DMS153 treated with DMSO at 0.1 percent for 48 hours (cell line): ENCODE results near the gene IL1A.

ENCODE experiments used
- DNase-seq: peaks from one replicate; lab custom pipeline; 2025; ENCODE audit not compliant: unreplicated experiment; lab: John Stamatoyannopoulos, UW

The IL1A gene

DNA sequence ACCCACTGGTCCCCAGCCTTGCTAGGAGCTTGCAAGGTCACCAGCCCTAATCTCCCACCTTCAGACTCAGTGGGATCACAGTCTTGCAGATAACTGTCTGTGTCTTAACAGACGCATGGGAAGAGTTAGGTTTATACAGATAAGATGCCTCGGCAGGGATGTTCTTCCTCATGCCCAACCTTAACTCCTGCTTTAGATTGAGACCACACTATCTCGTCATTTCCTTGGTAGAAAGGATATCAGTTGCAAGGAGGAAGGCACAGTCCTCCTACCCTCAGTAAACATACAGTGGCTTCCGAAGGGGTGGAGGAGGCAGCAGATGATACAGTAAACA is 56.3 kb downstream of the IL1A start:
- DNase-seq, result no peak

DNA sequence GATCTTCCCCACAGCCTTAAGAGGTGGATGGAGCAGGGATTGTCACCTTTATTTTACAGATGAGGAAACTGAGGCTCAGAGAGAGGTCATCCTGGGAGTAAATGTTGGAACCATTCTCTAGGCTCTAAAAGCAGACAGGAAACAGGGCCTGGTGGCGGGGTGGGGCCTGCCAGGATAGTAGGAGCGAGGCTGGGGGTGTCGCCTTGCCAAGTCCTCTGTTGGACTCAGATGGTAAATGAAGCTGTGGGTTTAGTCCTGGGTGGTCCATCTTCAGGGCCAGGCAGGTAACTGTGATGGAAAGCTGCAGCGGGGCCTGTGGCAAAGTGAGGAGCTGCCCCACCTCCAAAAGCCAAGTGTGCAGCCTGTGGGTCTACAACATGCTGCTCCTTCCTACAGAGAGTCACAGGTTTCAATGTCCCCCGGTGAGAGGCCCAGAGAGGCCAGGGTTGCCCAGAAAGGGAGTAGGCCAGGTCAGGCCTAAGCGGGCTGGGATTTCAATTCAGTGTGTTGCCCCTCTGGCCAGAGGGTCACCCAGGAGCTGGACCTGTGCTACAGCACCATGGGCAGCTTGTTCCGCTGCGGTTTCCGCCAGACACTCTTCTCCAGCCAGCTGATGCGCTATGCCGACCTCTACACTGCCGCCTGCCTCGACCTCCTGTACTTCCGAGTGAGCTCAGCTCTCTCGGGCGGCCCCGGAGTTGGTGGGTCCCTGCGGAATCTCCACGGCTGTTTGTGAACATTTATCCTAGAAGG is 56.8 kb downstream of the IL1A start:
- no peak for DNase-seq

DNA sequence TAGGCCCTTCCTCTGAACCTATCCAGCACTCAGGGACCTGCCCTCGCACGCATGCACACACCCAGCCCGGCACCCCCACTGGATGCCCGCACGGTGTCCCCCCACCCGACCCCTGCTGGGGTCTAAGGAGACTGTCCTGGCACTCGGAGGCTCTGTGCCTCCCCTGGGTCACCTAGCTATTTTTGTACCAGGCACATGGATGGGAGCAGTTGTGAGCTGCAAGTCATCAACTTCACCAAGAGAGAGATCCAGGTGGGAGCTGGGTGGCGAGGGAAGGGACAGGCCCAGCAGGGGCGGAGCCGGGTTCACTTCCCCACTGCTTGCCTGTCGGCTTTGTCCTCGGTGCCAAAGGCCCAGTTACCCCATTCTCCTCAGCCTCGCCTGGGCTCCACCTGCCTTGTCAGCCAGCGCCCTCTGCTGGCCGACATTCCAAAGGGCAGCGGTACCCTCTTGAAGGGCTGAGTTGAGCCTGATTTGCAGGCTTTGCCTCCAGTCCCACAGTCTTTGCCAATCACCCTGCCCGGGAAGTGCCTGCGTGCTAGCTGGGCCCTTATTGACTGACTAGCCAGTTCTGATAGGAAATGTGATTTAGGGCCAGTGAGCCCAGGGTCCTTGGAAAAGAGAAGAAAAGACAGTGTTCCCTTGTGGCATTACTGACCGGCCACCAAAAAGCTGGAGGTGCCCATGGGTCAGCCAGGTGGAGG is 57.7 kb downstream of the IL1A start:
- DNase-seq, result peak; percentile 87

DNA sequence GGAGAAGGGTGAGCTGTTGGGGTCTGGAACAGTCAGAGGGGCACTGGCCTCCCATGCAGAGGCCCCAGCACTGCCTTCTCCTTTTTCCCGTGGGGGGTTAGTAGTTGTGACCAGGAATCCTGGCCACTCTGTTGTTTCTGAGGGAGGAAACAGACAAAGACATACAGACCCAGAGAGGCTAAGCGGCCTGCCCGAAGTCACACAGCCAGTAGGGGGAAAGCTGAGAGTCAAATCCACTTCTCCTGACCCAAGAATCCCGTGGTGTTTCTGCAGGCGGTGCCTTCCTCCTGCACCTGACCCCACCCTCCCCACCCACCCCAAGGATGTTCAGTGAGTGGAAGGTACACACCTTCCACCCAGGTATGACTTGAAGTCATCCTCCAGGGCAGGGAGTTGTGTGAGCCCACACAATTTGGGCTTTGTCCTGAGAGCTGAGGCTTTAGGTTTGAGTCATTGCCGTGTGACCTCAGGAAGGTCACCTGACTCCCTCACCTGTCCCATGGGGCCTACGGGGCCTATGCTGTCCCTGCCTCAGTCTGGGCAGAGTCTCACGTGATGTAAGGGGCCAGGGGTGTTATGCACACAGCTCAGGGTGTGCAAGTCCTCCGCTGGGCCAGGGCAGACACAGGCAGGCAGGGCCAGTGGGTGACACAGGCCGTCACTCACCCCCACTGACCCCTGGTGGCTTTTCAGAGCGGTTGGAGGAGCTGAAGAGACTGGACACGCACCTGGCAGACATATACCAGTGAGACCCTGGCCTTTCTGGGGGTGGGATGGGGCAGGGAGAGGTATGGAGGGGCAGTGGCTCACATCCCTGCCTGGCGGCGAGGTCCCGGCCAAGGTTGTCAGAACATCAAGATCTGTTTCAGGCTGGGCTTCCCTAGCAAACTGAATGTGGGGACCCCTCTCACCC is 58.5 kb downstream of the IL1A start:
- no peak for DNase-seq

DNA sequence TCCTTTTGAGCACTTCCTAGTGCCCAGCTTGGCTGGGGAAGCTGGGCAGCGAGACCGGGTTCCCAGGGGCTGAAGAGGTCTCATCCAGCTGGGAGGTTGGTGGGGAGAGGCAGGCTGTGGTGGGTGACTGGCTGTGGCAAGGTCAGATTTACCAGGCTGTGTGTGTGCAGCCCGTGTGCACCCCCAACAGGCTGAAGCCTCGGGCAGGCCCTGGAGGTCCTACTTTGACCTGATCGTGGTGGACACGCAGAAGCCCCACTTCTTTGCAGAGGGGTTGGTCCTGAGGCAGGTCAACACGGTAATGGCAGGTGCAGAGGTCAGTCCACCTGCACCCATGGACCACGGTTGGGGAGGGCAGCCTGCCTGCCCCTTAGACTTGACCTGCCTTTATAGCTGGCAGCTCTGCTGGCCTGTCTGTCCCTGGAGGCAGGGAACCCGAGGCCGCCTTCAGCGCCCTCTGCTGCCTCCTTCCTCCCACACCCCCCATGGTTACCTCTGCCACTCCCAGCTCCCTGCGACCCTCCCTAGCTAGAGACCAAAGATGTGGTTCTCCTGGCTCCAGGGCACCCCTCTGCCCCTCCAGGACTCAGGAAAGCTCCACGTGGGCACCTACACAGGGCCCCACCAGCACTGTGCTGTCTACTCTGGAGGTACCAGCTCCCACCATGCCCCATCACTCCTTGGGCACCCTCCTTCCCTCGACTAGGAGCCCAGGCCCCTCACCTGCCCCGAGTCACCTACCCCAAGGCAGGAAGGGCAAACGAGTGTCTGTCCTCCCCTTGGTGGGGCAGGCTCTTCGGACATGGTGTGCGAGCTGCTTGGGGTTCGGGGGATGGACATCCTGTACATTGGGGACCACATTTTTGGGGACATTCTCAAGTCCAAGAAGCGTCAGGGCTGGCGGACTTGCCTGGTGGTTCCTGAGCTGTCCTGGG is 59.4 kb downstream of the IL1A start:
- DNase-seq, result no peak

DNA sequence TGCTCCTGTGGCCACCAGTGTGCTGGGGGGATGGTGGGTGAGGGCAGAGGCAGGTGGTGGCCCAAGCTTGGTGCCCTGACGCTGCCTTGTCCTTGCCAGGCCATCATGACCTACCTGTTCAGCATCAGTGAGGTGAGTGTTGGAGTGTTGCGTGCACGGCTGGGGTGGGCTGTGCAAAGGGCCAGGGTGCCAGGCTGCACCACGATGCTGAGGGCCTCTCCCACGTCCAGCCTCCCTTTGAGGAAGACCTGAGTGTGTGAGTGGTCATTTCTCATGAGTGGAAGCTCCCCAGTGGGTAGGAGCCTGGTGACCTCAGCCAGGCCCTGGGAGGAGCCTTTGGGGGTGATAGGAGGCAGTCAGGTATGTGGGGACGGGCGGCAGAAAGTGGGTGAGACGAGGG is 60.3 kb downstream of the IL1A start:
- DNase-seq, result no peak
